HCT116 (cell line): ENCODE measurements around the gene GMPPA. TPM values are rescaled to one million over a fixed set of nuclear protein-coding genes. Genes with fewer than 3 reads are reported as not detected.

ENCODE experiments used
- ATAC-seq: fragments of 200-7000 bp; cut with Tn5 transposase; 2 replicates; pipeline ENCODE4 v1.9.1; 2020; ENCODE audit warnings: mild to moderate bottlenecking, moderate library complexity
- Bru-seq: library from RNA; stranded (reverse); fragments of 400-500 nt; gene quantifications from one replicate; lab custom pipeline; 2021; lab: Mats Ljungman, UMichigan
- BruChase-seq, 2 experiments: library from RNA; stranded (reverse); fragments of 400-500 nt; gene quantifications; one replicate each; lab custom pipeline; 2021; lab: Mats Ljungman, UMichigan
- BruUV-seq: library from RNA; stranded (reverse); fragments of 400-500 nt; replicated peaks from 2 replicates; lab custom pipeline; 2021; lab: Mats Ljungman, UMichigan
- CTCF ChIA-PET: fragments of 300-600 bp; sonication (Branson Sonifier 250); formaldehyde crosslinking; loops from one replicate; lab custom pipeline; 2021; ENCODE audit warnings: antibody characterized with exemption; lab: Charles Lee
- POLR2A ChIA-PET: fragments of 300-600, 350-600 bp; sonication (Branson Sonifier 250); formaldehyde crosslinking; loops from one replicate; lab custom pipeline; 2021; ENCODE audit warnings: antibody characterized with exemption; lab: Charles Lee
- RAD21 ChIA-PET, 2 experiments: fragments of 300-600 bp; sonication (Branson Sonifier 250); formaldehyde crosslinking; loops; one replicate each; lab custom pipeline; 2023; ENCODE audit warnings: low total read pairs in 2 of 2; ENCODE audit not compliant: uncharacterized antibody in 2 of 2, unreplicated experiment in 2 of 2, low non-redundant PET in 1 of 2; lab: Charles Lee
- DNase-seq: peaks from one replicate; pipeline ENCODE4 v3.0.0-alpha.2; 2010; ENCODE audit warnings: low read depth, low spot score
- H2AFZ ChIP-seq: fragments of 200-600 bp; shearing (Covaris generic), sonication (generic); 2 replicates; pipeline ENCODE4 v1.6.1; 2017; ENCODE audit warnings: low read depth, mixed run types, mixed read lengths, antibody characterized with exemption, low read length; ENCODE audit not compliant: poor library complexity, severe bottlenecking
- H3K27ac ChIP-seq: 2 replicates; pipeline ENCODE4 v1.5.1; 2012; ENCODE audit warnings: low read depth, low read length
- H3K27me3 ChIP-seq: fragments of 200-600 bp; sonication (generic); 2 replicates; pipeline ENCODE4 v1.6.1; 2016; ENCODE audit warnings: mixed run types, low read length, mixed read lengths; ENCODE audit not compliant: insufficient read depth
- H3K36me3 ChIP-seq, 2 experiments: fragments of 200-500 bp in 1 of 2; fragments of 200-600 bp in 1 of 2; sonication (Bioruptor generic) in 1 of 2; sonication (generic) in 1 of 2; 2 replicates each; pipeline versions ENCODE4 v1.5.1 to v1.6.1; 2014 to 2016; ENCODE audit warnings: low read length in 2 of 2, inconsistent platforms in 1 of 2, mixed read lengths in 1 of 2, mixed run types in 1 of 2; ENCODE audit not compliant: insufficient read depth in 2 of 2, control insufficient read depth in 1 of 2
- H3K4me1 ChIP-seq, 2 experiments: fragments of 200-600 bp in 1 of 2; sonication (generic) in 1 of 2; 2 replicates each; pipeline versions ENCODE4 v1.5.1 to v1.6.1; 2012 to 2017; ENCODE audit warnings: low read length in 2 of 2, inconsistent platforms in 1 of 2, mild to moderate bottlenecking in 1 of 2, mixed read lengths in 1 of 2, mixed run types in 1 of 2, moderate library complexity in 1 of 2; ENCODE audit not compliant: insufficient read depth in 2 of 2, control insufficient read depth in 1 of 2
- H3K4me2 ChIP-seq: fragments of 200-600 bp; sonication (generic); 2 replicates; pipeline ENCODE4 v1.6.1; 2017; ENCODE audit warnings: mixed run types, low read length, mixed read lengths
- H3K4me3 ChIP-seq, 2 experiments: fragments of 200-600 bp in 1 of 2; sonication (generic) in 1 of 2; replicated peaks in 1 of 2; 2 replicates each; pipeline ENCODE4 v1.5.1; 2011 to 2016; ENCODE audit warnings: low read length in 2 of 2, control low read depth in 1 of 2, low read depth in 1 of 2, mild to moderate bottlenecking in 1 of 2, mixed read lengths in 1 of 2, mixed run types in 1 of 2
- H3K79me2 ChIP-seq: fragments of 200-600 bp; sonication (generic); 2 replicates; pipeline ENCODE4 v1.6.1; 2017; ENCODE audit warnings: mild to moderate bottlenecking, mixed run types, low read length, moderate library complexity, mixed read lengths; ENCODE audit not compliant: insufficient read depth
- H3K9ac ChIP-seq: fragments of 200-600 bp; sonication (generic); 2 replicates; pipeline ENCODE4 v1.6.1; 2016; ENCODE audit warnings: low read length, mixed read lengths
- H3K9me2 ChIP-seq: fragments of 200-600 bp; sonication (generic), shearing (Covaris generic); 2 replicates; pipeline ENCODE4 v1.6.1; 2017; ENCODE audit warnings: mixed run types, mild to moderate bottlenecking, moderate library complexity; ENCODE audit not compliant: insufficient read depth
- H3K9me3 ChIP-seq, 2 experiments: fragments of 200-500 bp in 1 of 2; fragments of 200-600 bp in 1 of 2; sonication (Bioruptor generic) in 1 of 2; sonication (generic) in 1 of 2; 2 replicates each; pipeline ENCODE4 v1.6.1; 2014 to 2017; ENCODE audit warnings: low read length in 2 of 2, mixed read lengths in 2 of 2, inconsistent platforms in 1 of 2, low read depth in 1 of 2, mild to moderate bottlenecking in 1 of 2, mixed run types in 1 of 2, moderate library complexity in 1 of 2; ENCODE audit not compliant: control insufficient read depth in 1 of 2, insufficient read depth in 1 of 2
- H4K20me1 ChIP-seq: fragments of 200-600 bp; sonication (generic), shearing (Covaris generic); 2 replicates; pipeline ENCODE4 v1.6.1; 2017; ENCODE audit warnings: mixed run types, mild to moderate bottlenecking, moderate library complexity; ENCODE audit not compliant: insufficient read depth
- ATF3 ChIP-seq: IDR thresholded peaks from 2 replicates; pipeline ENCODE4 v1.6.1; 2012
- POLR2A ChIP-seq: IDR thresholded peaks from 2 replicates; pipeline ENCODE4 v1.7.0; 2011; ENCODE audit warnings: borderline replicate concordance; ENCODE audit not compliant: insufficient read depth, insufficient read length; ENCODE audit errors: extremely low read depth
- POLR2AphosphoS5 ChIP-seq: IDR thresholded peaks from 2 replicates; pipeline ENCODE4 v1.6.1; 2011; ENCODE audit warnings: mild to moderate bottlenecking, low read depth, low read length, moderate library complexity
- SP1 ChIP-seq: IDR thresholded peaks from 2 replicates; pipeline ENCODE4 v1.6.1; 2012; ENCODE audit warnings: low read depth
- YY1 ChIP-seq: IDR thresholded peaks from 2 replicates; pipeline ENCODE4 v1.6.1; 2011; ENCODE audit warnings: low read length, low read depth, moderate library complexity, mild to moderate bottlenecking; ENCODE audit not compliant: insufficient replicate concordance; ENCODE audit errors: extremely low read depth
- ZBTB33 ChIP-seq: IDR thresholded peaks from 2 replicates; pipeline ENCODE4 v1.6.1; 2011; ENCODE audit warnings: mild to moderate bottlenecking, low read length, moderate library complexity; ENCODE audit not compliant: insufficient replicate concordance; ENCODE audit errors: extremely low read depth
- ZFX ChIP-seq: fragments of 450-650 bp; IDR thresholded peaks from 2 replicates; pipeline ENCODE4 v1.6.1; 2017
- intact Hi-C: fragments of 100-400 bp; cut with micrococcal nuclease; formaldehyde crosslinking; loops from 2 replicates; pipeline ENCODE4 v1.10.0; 2022
- long read RNA-seq: library from polyadenylated mRNA; unstranded; transcript quantifications from one replicate; pipeline ENCODE4 v2.0.0, GENCODE V29; 2021; ENCODE audit not compliant: unreplicated experiment
- polyA plus RNA-seq: library from polyadenylated mRNA; unstranded; fragments of >200 nt; gene quantifications from 2 replicates; pipeline ENCODE4 v1.2.1, GENCODE V29; 2012; ENCODE audit warnings: missing spikeins
- total RNA-seq: library from RNA; stranded (reverse); gene quantifications from one replicate; pipeline ENCODE4 v1.2.1, GENCODE V29; 2021; ENCODE audit not compliant: unreplicated experiment
- TF ChIP-seq, protein P1 (sequence below), 3 experiments: fragments of 200-600 bp in 1 of 3; sonication (generic) in 1 of 3; IDR thresholded peaks in 2 of 3; conservative IDR thresholded peaks in 1 of 3; 2 replicates each; pipeline ENCODE4 v1.5.1; 2012 to 2017; ENCODE audit warnings: low read depth in 2 of 3, low read length in 2 of 3, antibody characterized with exemption in 1 of 3, borderline replicate concordance in 1 of 3, control low read depth in 1 of 3, mild to moderate bottlenecking in 1 of 3, mixed read lengths in 1 of 3, mixed run types in 1 of 3, moderate library complexity in 1 of 3; ENCODE audit not compliant: insufficient read depth in 1 of 3

The GMPPA gene
- total RNA-seq (71.8 TPM), Bru-seq, nascent RNA (percentile 77 among the genes with signal in this experiment), BruChase-seq, experiment 1, labeled RNA remaining after a 6-hour chase (percentile 91 among the genes with signal in this experiment), BruChase-seq, experiment 2, labeled RNA remaining after a 2-hour chase (percentile 91 among the genes with signal in this experiment)
- 78.5 and 89.8 TPM in 2 replicates for polyA plus RNA-seq
- long read RNA-seq, transcript GMPPA-201 (13 exons, 1,544 nt): major isoform, 28 of 98 reads
- long read RNA-seq, transcript GMPPA-204 (13 exons, 1,501 nt): minor isoform, 13 of 98 reads
- long read RNA-seq, partial matches to known transcripts: 19 of 98 reads
- long read RNA-seq, other reads (novel, unspliced or antisense): 34 of 98 reads

DNA sequence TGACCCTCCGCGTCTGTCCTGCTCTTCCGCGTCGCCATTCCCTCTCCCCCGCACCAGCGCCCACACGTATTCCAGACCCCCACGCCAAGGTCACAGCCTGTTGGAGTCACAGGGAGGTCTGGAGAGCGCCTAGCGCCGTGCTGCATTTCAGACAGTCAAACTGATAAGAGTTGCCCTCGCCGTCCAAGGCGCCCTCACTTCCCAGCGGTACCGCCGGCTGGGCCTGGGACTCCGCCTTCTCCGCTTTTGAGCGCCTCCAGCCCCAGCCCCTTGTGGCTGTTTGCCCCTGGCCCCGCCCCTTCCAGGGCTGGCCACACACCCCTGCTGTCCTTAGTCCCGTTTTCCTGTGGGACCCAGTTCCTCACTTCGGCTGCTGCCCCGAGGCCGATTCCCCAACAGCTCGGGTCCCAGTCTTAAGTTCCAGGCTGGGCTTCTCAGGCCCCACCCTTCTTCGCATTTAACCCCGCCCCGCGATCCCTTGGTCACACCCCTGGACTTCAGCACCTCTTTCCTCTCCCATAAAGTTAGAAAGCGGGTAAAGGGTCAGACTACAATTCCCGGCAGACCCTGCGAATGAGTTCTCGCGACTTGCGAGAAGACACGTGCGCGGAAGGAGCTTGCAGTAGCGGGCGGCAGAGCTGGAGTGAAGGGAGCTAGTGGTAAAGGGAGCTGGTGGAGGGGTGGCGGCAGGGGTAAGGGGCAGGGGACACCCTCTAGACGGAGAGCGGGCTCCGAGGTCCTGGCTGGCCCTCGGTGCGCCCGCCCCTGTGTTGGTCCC lies at the start of gene GMPPA:
GMPPA (plus strand) TSS at position 612 of the 778 bp plus-strand sequence. CDS start 1,085 bp downstream, outside the sequence.
- peak within 1 kb of the TSS; percentile 75 to 91 for H3K4me3 ChIP-seq
- H3K9ac ChIP-seq: peak within 1 kb of the TSS; percentile 80
- H3K36me3 ChIP-seq: 0 out of 4 replicates have a peak, but pooled peaks cover 0 to 3% of the 10 kb centered on the region in 2 experiments
- ChIA-PET POLR2A (interaction anchor here (0.6 to 2.8 kb wide), 16 partner anchors 9 to 191 kb away, joined by 3 to 18 read pairs (median 4); partner anchors contain the start of genes ASIC4 and DNPEP), CTCF (interaction anchor here (0.6 to 5.2 kb wide), 21 partner anchors 10 to 496 kb away, joined by 3 to 56 read pairs (median 5); no protein-coding TSS in a partner anchor), RAD21 (interaction anchor here (0.6 to 1.0 kb wide), 5 partner anchors 24 to 94 kb away, joined by 3 to 7 read pairs (median 4); no protein-coding TSS in a partner anchor)
- H3K4me1 ChIP-seq: peaks cover 24 to 54% of the 10 kb centered on the region in 2 experiments
- intact Hi-C loops: loop anchor here (2.0 kb wide), 1 partner anchor 190 kb away; no protein-coding TSS in a partner anchor
- DNase-seq: peak; percentile 99
- TF ChIP-seq, protein P1, sequence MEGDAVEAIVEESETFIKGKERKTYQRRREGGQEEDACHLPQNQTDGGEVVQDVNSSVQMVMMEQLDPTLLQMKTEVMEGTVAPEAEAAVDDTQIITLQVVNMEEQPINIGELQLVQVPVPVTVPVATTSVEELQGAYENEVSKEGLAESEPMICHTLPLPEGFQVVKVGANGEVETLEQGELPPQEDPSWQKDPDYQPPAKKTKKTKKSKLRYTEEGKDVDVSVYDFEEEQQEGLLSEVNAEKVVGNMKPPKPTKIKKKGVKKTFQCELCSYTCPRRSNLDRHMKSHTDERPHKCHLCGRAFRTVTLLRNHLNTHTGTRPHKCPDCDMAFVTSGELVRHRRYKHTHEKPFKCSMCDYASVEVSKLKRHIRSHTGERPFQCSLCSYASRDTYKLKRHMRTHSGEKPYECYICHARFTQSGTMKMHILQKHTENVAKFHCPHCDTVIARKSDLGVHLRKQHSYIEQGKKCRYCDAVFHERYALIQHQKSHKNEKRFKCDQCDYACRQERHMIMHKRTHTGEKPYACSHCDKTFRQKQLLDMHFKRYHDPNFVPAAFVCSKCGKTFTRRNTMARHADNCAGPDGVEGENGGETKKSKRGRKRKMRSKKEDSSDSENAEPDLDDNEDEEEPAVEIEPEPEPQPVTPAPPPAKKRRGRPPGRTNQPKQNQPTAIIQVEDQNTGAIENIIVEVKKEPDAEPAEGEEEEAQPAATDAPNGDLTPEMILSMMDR (IDR thresholded peaks at IDR 0.05 in 2 of 3, conservative IDR thresholded peaks at IDR 0.05 in 1 of 3; ENCODE audit: borderline replicate concordance in 1 of 3, insufficient read depth in 1 of 3, low read depth in 2 of 3, low read length in 2 of 3): 0 out of 6 replicates have a peak, but pooled peaks of 1 of the 3 experiments have one; percentile 5
- TF ChIP-seq POLR2A (peak; percentile 58), POLR2AphosphoS5 (peak; percentile 69), YY1 (peak; percentile 54), SP1 (no peak), ZBTB33 (peak; percentile 99), ATF3 (no peak), ZFX (no peak; the same call in 1 of the 2 replicates)
- peaks cover 14% of the 10 kb centered on the region for H3K79me2 ChIP-seq
- ATAC-seq: peak; percentile 85
- H4K20me1 ChIP-seq: no peaks in the 10 kb centered on the region
- TSS peak; percentile 88 for BruUV-seq
- H3K9me3 ChIP-seq: no peaks in the 10 kb centered on the region
- no peaks in the 10 kb centered on the region for H3K9me2 ChIP-seq
- no peak within 1 kb of the TSS for H2AFZ ChIP-seq
- peak within 1 kb of the TSS; percentile 98 for H3K27ac ChIP-seq
- peak within 1 kb of the TSS; percentile 99 for H3K4me2 ChIP-seq
- H3K27me3 ChIP-seq: no peaks in the 10 kb centered on the region
